ENCODE results near the gene ACIN1.

DNA sequence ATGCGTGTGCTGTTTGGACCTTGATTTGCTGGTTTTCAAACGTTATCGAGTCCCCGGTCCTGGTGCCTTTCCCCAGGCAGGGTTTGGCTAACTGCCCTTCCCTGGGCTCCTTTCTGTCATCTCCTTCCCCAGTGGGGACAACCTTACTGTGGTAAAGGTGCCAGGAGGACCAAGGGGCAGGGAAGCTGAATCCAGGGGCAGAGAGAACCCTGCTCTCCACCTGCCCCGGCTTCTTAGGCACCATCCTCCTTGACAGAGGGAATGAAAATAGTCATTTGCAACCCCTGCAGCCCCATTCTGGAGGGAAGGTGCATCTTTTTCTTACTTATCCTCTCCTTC lies 19.2 kb upstream of the ACIN1 start:
- TF ChIP-seq, protein P1, sequence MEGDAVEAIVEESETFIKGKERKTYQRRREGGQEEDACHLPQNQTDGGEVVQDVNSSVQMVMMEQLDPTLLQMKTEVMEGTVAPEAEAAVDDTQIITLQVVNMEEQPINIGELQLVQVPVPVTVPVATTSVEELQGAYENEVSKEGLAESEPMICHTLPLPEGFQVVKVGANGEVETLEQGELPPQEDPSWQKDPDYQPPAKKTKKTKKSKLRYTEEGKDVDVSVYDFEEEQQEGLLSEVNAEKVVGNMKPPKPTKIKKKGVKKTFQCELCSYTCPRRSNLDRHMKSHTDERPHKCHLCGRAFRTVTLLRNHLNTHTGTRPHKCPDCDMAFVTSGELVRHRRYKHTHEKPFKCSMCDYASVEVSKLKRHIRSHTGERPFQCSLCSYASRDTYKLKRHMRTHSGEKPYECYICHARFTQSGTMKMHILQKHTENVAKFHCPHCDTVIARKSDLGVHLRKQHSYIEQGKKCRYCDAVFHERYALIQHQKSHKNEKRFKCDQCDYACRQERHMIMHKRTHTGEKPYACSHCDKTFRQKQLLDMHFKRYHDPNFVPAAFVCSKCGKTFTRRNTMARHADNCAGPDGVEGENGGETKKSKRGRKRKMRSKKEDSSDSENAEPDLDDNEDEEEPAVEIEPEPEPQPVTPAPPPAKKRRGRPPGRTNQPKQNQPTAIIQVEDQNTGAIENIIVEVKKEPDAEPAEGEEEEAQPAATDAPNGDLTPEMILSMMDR (IDR thresholded peaks at IDR 0.05 in 8 of 11, conservative IDR thresholded peaks at IDR 0.05 in 3 of 11) = no peak
- TF ChIP-seq POLR2A (IDR thresholded peaks at IDR 0.05) = no peak

All from spleen (tissue), 7 donors.